Hindlimb muscle (tissue), 1 donor: Measurements from ENCODE around the gene RSPO3. TPM values are rescaled to one million over a fixed set of nuclear protein-coding genes. Genes with fewer than 3 reads are reported as not detected.
"Not testable (repeated sequence)": the region's sequence is repeated elsewhere in the genome, so short reads cannot be mapped to it uniquely, and the experiment has no call there.

ENCODE experiments used
- DNase-seq: peaks from one replicate; pipeline ENCODE4 v3.0.0-alpha.2; 2013
- polyA plus RNA-seq: library from polyadenylated mRNA; unstranded; fragments of 120-200 nt; gene quantifications from one replicate; pipeline ENCODE4 v1.2.1, GENCODE V29; 2013; ENCODE audit not compliant: insufficient read length

The RSPO3 gene, protein sequence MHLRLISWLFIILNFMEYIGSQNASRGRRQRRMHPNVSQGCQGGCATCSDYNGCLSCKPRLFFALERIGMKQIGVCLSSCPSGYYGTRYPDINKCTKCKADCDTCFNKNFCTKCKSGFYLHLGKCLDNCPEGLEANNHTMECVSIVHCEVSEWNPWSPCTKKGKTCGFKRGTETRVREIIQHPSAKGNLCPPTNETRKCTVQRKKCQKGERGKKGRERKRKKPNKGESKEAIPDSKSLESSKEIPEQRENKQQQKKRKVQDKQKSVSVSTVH
- 12.7 TPM for polyA plus RNA-seq

DNA sequence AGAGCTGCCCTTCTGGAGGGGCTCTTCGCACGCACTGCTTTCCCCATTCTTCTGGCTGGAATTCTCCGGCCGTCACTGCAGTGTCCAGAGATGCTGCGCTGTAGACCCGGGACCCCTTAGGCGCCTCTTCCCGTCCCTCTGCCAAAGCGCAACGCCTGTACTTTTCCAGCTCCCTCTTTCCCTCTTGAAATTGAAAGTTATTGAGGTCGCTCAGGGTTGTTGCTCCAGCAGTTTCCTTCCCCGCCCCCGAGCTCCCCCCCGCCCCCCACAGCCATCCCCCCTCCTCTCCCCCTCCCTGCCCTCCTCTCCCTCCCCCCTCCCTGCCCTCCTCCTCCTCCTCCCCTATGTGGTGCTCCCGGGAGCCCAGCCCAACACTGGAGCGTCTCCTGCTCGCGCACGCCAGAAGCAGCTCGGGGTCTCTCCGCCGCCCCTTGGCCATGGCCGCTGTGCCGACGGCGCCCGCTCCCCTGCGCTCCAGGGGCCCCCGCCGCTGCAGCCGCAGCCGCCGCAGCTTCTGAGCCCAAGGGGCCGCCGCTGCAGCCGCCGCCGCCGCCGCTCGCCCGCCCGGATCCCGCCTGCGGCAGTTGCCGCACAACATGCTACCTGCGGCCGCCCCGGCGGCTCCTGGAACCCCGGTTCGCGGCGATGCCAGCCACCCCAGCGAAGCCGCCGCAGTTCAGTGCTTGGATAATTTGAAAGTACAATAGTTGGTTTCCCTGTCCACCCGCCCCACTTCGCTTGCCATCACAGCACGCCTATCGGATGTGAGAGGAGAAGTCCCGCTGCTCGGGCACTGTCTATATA, at the start of gene RSPO3:
Gene RSPO3 (plus strand): TSS at position 374 of the 804 bp plus-strand sequence. CDS start 522 bp downstream, outside the sequence.
- DNase-seq, result peak; percentile 79

DNA sequence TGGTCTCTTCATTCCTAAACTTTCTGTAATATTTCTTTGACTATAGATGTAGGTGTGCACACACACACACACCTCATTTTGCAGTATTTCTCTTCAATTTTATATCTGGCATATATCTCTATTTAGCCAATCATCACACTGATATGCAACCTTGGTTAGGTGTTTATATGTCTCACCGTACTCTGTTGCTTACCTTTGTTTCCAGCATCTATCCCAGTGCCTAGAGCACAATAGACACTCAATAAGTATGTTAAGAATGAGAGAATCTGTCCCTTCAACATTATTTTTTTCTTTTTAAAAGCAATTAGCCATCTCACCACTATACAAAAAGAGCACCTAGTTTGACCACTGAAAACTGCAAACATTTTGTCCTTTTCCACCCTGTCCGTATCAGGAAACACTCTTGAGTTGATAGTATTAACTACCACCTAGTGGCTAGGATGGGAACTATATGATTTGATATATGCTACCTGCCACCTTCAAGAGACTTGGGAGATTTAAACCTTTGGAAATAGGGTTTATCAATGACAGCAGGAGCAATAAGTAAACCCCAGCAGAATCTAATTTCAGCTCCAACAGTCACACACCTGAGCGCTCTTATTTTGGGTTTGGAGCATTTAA, 48.7 kb upstream of the RSPO3 start:
- DNase-seq, result no peak

DNA sequence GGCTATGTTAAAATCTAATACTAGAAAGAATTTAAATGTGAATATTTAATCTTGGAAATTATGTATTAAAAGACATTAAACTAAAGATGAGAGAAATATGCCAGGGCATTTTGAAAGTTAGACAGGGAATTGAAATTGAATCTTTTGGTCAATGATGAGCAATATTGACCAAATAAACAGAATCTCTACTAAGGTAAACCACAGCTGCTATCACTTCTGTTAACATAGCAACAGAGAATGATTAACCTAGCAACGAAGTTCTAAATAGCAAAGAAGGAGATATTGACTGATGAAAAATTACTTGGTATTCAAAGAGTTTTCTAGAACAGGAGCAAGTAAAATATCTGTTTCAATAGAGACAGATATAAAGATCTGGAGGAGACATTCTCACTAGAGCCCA, 45.2 kb upstream of the RSPO3 start:
- DNase-seq, result no peak

DNA sequence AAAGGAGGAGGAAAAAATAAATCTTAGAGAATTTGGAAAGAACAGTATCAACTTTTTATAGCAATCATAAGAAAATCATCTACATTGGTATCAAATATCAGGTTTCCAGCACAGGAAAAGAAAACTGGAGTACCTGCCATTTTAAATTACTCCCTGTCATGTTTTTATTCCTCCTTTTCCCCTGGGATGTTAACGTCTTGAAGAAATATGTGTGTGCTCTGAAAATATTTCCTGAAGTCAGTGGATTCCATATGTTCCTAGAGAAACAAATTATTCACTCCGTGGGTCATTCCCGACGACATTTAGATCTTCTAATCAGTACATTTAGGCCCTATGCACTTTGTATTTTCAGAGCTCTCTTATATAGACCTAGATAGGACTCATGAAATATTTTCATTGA, 42.0 kb upstream of the RSPO3 start:
- no peak for DNase-seq

GRCh38 chr6:127077886-127078285, 40.6 kb upstream of the RSPO3 start:
- DNase-seq, result no peak

DNA sequence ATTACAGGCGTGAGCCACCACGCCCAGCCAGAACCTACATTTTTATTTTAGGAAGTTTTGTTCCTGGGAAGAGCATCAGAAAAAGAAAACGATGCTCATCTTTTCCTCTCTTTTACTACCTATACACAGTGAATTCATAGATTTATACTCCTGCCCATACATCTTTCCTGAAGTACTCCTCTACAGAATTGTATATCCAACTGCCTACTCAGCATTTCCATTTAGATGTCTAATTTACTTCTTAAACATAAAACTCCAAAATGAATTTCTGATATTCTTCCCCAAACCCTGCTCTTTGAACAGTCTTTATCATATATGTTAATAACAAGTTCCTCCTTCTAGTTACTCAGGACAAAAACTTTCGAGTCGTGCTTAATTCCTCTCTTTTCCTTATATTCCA, 39.8 kb upstream of the RSPO3 start:
- no peak for DNase-seq

DNA sequence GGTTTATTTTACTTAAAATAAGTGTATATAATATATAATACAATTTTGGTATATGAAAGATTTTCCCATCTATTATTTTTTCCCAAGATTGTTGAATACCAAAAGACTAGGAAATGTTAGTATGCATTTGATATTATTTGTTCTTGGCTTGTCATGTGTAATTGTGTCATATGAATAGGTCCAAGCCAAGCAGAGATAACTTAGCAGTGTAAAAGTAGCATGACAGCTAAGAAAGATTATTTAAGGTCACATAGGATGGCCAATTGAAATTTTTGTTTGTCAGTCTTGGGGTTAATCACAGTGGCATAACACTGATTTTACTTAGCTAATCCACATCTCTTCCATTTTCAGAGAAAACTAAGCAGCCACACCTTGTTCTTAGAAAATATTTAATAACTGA, 38.8 kb upstream of the RSPO3 start:
- no peak for DNase-seq

DNA sequence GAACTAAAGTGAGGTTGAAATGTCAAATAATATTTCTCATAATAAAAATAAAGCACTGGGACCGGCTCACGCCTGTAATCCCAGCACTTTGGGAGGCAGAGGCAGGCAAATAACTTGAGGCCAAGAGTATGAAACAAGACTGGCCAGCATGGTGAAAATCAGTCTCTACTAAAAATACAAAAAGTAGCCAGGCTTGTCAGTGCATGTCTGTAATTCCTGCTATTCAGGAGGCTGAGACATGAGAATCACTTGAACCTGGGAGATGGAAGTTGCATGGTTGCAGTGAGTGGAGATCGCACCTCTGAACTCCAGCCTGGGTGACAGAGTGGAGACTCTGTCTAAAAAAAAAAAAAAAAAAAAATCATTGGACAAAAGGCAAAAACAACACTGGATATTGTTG, 38.4 kb upstream of the RSPO3 start:
- no peak for DNase-seq

DNA sequence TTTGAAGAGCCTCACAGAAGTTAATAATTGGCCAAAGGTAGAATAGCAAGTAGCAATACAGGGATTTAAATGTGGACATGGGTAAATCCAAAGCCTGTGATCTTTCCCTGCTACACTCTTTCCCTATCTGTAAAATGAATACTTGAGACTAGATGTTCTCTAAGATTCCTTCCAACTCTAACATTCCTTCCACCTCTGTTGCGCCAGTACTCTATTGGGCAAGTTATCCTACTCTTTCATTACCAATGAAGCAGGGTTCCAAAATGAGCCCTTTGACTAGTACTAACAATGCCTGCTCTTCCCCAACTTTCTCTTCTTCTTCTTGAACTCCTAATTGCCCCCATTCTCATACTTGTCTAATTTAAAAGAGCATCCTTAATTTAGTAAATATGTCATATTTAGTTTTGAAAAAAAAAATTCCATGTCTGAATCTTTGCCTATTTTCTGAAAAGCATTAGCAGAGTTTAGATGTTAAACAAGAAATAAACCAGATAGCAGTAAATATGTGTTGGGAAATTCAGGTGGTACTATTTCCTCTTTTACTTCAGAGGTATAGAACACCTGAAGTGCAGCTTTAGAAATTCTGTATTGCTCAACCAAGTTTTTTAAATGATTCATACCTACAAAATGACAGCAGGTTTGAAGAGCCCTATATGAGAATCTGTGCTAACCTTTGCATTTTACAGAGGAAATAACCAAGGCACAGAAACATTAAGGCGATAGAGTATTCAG, 35.1 kb upstream of the RSPO3 start:
- no peak for DNase-seq

GRCh38 chr6:127083963-127084310, 34.5 kb upstream of the RSPO3 start:
- DNase-seq, result no peak

DNA sequence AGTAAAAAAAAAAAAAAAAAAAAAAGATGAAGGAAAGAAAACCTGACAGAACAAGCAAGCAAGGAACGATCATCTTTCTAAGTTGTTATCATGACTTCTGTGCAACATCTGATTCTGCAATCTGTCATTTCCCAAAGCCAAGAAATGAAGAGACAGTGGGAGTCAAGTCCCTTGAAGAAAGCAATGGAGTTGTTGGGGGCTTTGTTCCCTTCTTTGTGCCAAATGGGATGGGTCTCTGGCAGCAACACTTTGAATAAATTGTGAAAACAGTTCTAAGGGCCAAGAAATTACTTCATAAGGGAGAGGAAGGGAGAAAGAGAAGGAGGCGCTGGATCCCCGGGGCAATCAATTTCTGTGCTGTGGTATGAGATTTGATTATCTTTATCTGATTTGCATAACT, 33.3 kb upstream of the RSPO3 start:
- DNase-seq, result peak; percentile 8

DNA sequence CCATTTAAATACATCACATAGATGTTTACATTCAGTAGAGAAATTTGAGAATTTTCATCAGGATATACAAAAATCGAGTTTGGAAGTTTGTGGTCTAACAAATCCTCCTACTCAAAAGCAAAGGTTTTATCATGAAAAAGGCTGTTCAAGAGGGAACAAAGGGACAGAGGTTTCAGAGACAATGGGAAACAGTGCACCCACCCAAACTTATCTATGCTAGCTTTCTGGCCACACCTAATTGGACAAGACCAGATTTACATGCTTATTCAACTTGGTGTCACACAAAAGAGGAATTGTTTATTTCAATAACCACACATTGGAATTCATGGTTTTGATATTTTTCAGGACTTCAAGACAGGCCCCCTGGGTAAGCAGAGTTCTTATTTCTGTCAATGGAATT, 28.4 kb upstream of the RSPO3 start:
- no peak for DNase-seq

GRCh38 chr6:127092466-127092865, 26.0 kb upstream of the RSPO3 start:
- no peak for DNase-seq

- no peak for DNase-seq
Measured at GRCh38 chr6:127094791-127095190, 23.7 kb upstream of the RSPO3 start.

- DNase-seq, result no peak
Measured at GRCh38 chr6:127096167-127096566, 22.3 kb upstream of the RSPO3 start.

- DNase-seq, result not testable (repeated sequence)
Measured at GRCh38 chr6:127097442-127097841, 21.0 kb upstream of the RSPO3 start.

DNA sequence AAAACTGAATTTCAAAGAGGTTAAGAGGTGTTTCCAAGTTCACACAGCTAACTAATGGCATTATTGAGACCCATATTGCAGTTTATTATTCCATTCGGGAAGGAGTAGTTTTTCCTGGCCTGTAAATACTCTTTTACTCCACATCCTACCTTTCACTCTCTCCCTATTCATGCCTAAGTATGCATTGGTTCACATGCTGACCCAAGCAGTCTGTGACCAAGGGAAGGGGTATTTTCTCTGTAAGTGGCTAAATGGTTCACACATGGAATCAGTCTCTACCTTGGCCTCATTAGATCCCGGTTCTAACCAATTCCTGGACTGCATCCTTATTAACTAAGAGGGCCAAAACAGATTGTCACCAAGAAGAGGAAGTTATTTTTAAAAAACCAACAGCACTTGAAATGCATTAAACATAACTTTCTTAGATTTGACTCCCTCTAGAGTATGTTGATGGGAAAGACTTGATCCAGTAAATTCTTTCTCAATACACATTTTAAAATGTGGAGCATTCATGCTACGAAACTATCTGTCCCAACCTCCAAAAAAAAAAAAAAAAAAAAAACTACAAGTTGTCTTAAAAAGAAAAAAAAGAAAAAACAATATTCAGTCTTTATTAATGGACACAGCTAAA, 17.8 kb upstream of the RSPO3 start:
- DNase-seq, result peak; percentile 13

GRCh38 chr6:127102299-127102698, 16.2 kb upstream of the RSPO3 start:
- no peak for DNase-seq

- no peak for DNase-seq
Measured at GRCh38 chr6:127102859-127103258, 15.6 kb upstream of the RSPO3 start.

- no peak for DNase-seq
Measured at GRCh38 chr6:127103482-127103881, 15.0 kb upstream of the RSPO3 start.

- DNase-seq, result no peak
Measured at GRCh38 chr6:127107916-127108315, 10.6 kb upstream of the RSPO3 start.

GRCh38 chr6:127110712-127111111, 7.8 kb upstream of the RSPO3 start:
- DNase-seq, result no peak

GRCh38 chr6:127111526-127111925, 6.9 kb upstream of the RSPO3 start:
- DNase-seq, result no peak
